Activated naive CD8-positive, alpha-beta T cell treated with anti-CD3 and anti-CD28 coated beads for 36 hours (primary cell): ENCODE measurements around the gene CREG2. TPM values are rescaled to one million over a fixed set of nuclear protein-coding genes. Genes with fewer than 3 reads are reported as not detected.

Source experiments
- DNase-seq: peaks from one replicate; pipeline ENCODE4 v3.0.0; 2021
- H3K27ac Mint-ChIP-seq: one replicate; pipeline ENCODE4 v1.8.0; 2022; ENCODE audit warnings: mild to moderate bottlenecking, moderate library complexity, mixed read lengths
- H3K27me3 Mint-ChIP-seq: one replicate; pipeline ENCODE4 v1.8.0; 2022; ENCODE audit warnings: mild to moderate bottlenecking, mixed read lengths
- H3K36me3 Mint-ChIP-seq: one replicate; pipeline ENCODE4 v1.8.0; 2021; ENCODE audit warnings: mild to moderate bottlenecking, mixed read lengths
- H3K4me1 Mint-ChIP-seq: one replicate; pipeline ENCODE4 v1.8.0; 2021; ENCODE audit warnings: mixed read lengths
- H3K4me3 Mint-ChIP-seq: one replicate; pipeline ENCODE4 v1.8.0; 2022; ENCODE audit warnings: mild to moderate bottlenecking, moderate library complexity, mixed read lengths
- H3K9me3 Mint-ChIP-seq: one replicate; pipeline ENCODE4 v1.8.0; 2022; ENCODE audit warnings: mixed read lengths
- total RNA-seq, 2 experiments: library from RNA; stranded (reverse); gene quantifications; one replicate each; pipeline ENCODE4 v1.2.3, GENCODE V29; 2021

CREG2 gene
- total RNA-seq, 2 experiments from 2014 or later = not detected

GRCh38 chr2:101416609-101417008 is 29.3 kb upstream of the CREG2 start:
- Mint-ChIP-seq H3K27me3 (no peaks in the 10 kb centered on the region), H3K9me3 (no peaks in the 10 kb centered on the region), H3K36me3 (no peaks in the 10 kb centered on the region), H3K27ac (no peak overlapping the region), H3K4me3 (no peak overlapping the region), H3K4me1 (no peaks in the 10 kb centered on the region)
- no peak for DNase-seq

GRCh38 chr2:101415884-101416283 is 28.6 kb upstream of the CREG2 start:
- H3K27ac Mint-ChIP-seq = no peak overlapping the region
- H3K27me3 Mint-ChIP-seq = no peaks in the 10 kb centered on the region
- no peaks in the 10 kb centered on the region for H3K9me3 Mint-ChIP-seq
- DNase-seq = no peak
- H3K4me3 Mint-ChIP-seq = no peak overlapping the region
- no peaks in the 10 kb centered on the region for H3K4me1 Mint-ChIP-seq
- H3K36me3 Mint-ChIP-seq = no peaks in the 10 kb centered on the region

- Mint-ChIP-seq H3K36me3 (no peaks in the 10 kb centered on the region), H3K4me3 (no peak overlapping the region), H3K4me1 (no peaks in the 10 kb centered on the region), H3K9me3 (no peaks in the 10 kb centered on the region), H3K27ac (no peak overlapping the region), H3K27me3 (no peaks in the 10 kb centered on the region)
- no peak for DNase-seq
Observed at GRCh38 chr2:101415220-101415619, 27.9 kb upstream of the CREG2 start.

GRCh38 chr2:101412092-101412694 is 24.9 kb upstream of the CREG2 start:
- H3K4me3 Mint-ChIP-seq = no peak overlapping the region
- no peaks in the 10 kb centered on the region for H3K4me1 Mint-ChIP-seq
- no peak overlapping the region for H3K27ac Mint-ChIP-seq
- H3K36me3 Mint-ChIP-seq = no peaks in the 10 kb centered on the region
- no peak for DNase-seq
- H3K27me3 Mint-ChIP-seq = no peaks in the 10 kb centered on the region
- H3K9me3 Mint-ChIP-seq = no peaks in the 10 kb centered on the region

GRCh38 chr2:101410746-101411145 is 23.4 kb upstream of the CREG2 start:
- no peaks in the 10 kb centered on the region for H3K27me3 Mint-ChIP-seq
- H3K9me3 Mint-ChIP-seq = no peaks in the 10 kb centered on the region
- H3K27ac Mint-ChIP-seq = no peak overlapping the region

GRCh38 chr2:101410114-101410513 is 22.8 kb upstream of the CREG2 start:
- Mint-ChIP-seq H3K27me3 (no peaks in the 10 kb centered on the region), H3K27ac (no peak overlapping the region), H3K9me3 (no peaks in the 10 kb centered on the region), H3K36me3 (no peaks in the 10 kb centered on the region), H3K4me3 (no peak overlapping the region), H3K4me1 (no peaks in the 10 kb centered on the region)
- no peak for DNase-seq

More at GRCh38 chr2:101410746-101411145, 23.4 kb upstream of the CREG2 start:
- H3K4me3 Mint-ChIP-seq = no peak overlapping the region
- no peaks in the 10 kb centered on the region for H3K4me1 Mint-ChIP-seq
- no peaks in the 10 kb centered on the region for H3K36me3 Mint-ChIP-seq
- no peak for DNase-seq

GRCh38 chr2:101409699-101410098 is 22.4 kb upstream of the CREG2 start:
- Mint-ChIP-seq H3K36me3 (no peaks in the 10 kb centered on the region), H3K27me3 (no peaks in the 10 kb centered on the region), H3K4me3 (no peak overlapping the region), H3K27ac (no peak overlapping the region), H3K4me1 (no peaks in the 10 kb centered on the region), H3K9me3 (no peaks in the 10 kb centered on the region)
- no peak for DNase-seq

GRCh38 chr2:101408925-101409324 is 21.6 kb upstream of the CREG2 start:
- no peaks in the 10 kb centered on the region for H3K27me3 Mint-ChIP-seq
- H3K4me1 Mint-ChIP-seq = no peaks in the 10 kb centered on the region
- H3K27ac Mint-ChIP-seq = no peak overlapping the region
- H3K9me3 Mint-ChIP-seq = no peaks in the 10 kb centered on the region
- H3K36me3 Mint-ChIP-seq = no peaks in the 10 kb centered on the region
- DNase-seq = no peak
- H3K4me3 Mint-ChIP-seq = no peak overlapping the region

GRCh38 chr2:101405351-101405899 is 18.1 kb upstream of the CREG2 start:
- Mint-ChIP-seq H3K27me3 (peaks cover 12% of the 10 kb centered on the region), H3K4me3 (no peak overlapping the region), H3K9me3 (no peaks in the 10 kb centered on the region), H3K27ac (no peak overlapping the region), H3K4me1 (peaks cover 4% of the 10 kb centered on the region), H3K36me3 (no peaks in the 10 kb centered on the region)
- DNase-seq = no peak

- H3K4me3 Mint-ChIP-seq = no peak overlapping the region
- DNase-seq = no peak
- H3K27ac Mint-ChIP-seq = no peak overlapping the region
- H3K36me3 Mint-ChIP-seq = no peaks in the 10 kb centered on the region
- H3K4me1 Mint-ChIP-seq = peaks cover 6% of the 10 kb centered on the region
- H3K27me3 Mint-ChIP-seq = peaks cover 16% of the 10 kb centered on the region
- no peaks in the 10 kb centered on the region for H3K9me3 Mint-ChIP-seq
Observed at GRCh38 chr2:101403745-101404144, 16.4 kb upstream of the CREG2 start.

GRCh38 chr2:101402630-101403029 is 15.3 kb upstream of the CREG2 start:
- Mint-ChIP-seq H3K36me3 (no peaks in the 10 kb centered on the region), H3K4me3 (no peak overlapping the region), H3K27me3 (peaks cover 20% of the 10 kb centered on the region), H3K27ac (no peak overlapping the region), H3K9me3 (no peaks in the 10 kb centered on the region), H3K4me1 (peaks cover 6% of the 10 kb centered on the region)
- DNase-seq = no peak

- Mint-ChIP-seq H3K4me1 (peaks cover 6% of the 10 kb centered on the region), H3K27me3 (peaks cover 20% of the 10 kb centered on the region), H3K36me3 (no peaks in the 10 kb centered on the region), H3K4me3 (no peak overlapping the region), H3K27ac (no peak overlapping the region), H3K9me3 (no peaks in the 10 kb centered on the region)
- no peak for DNase-seq
Observed at GRCh38 chr2:101401906-101402305, 14.6 kb upstream of the CREG2 start.

- Mint-ChIP-seq H3K36me3 (no peaks in the 10 kb centered on the region), H3K27ac (no peak overlapping the region), H3K4me1 (peaks cover 6% of the 10 kb centered on the region), H3K27me3 (peaks cover 20% of the 10 kb centered on the region), H3K4me3 (no peak overlapping the region), H3K9me3 (no peaks in the 10 kb centered on the region)
- no peak for DNase-seq
Observed at GRCh38 chr2:101401326-101401665, 14.0 kb upstream of the CREG2 start.

GRCh38 chr2:101400506-101401325 is 13.4 kb upstream of the CREG2 start:
- no peak overlapping the region for H3K27ac Mint-ChIP-seq
- peaks cover 6% of the 10 kb centered on the region for H3K4me1 Mint-ChIP-seq
- H3K27me3 Mint-ChIP-seq = peaks cover 26% of the 10 kb centered on the region
- H3K9me3 Mint-ChIP-seq = no peaks in the 10 kb centered on the region
- DNase-seq = no peak
- no peaks in the 10 kb centered on the region for H3K36me3 Mint-ChIP-seq
- no peak overlapping the region for H3K4me3 Mint-ChIP-seq

GRCh38 chr2:101400048-101400447 is 12.7 kb upstream of the CREG2 start:
- Mint-ChIP-seq H3K4me1 (peaks cover 6% of the 10 kb centered on the region), H3K36me3 (no peaks in the 10 kb centered on the region), H3K4me3 (no peak overlapping the region), H3K27ac (no peak overlapping the region), H3K9me3 (no peaks in the 10 kb centered on the region), H3K27me3 (peaks cover 26% of the 10 kb centered on the region)
- no peak for DNase-seq
